HG02943 (cell line): ENCODE data around the gene WASHC4.

Source experiments
- ATAC-seq: cut with Tn5 transposase; IDR thresholded peaks from one replicate; pipeline ENCODE4 v1.9.1; 2021; ENCODE audit warnings: mild to moderate bottlenecking, low read depth, moderate library complexity; ENCODE audit not compliant: unreplicated experiment

The WASHC4 gene

DNA sequence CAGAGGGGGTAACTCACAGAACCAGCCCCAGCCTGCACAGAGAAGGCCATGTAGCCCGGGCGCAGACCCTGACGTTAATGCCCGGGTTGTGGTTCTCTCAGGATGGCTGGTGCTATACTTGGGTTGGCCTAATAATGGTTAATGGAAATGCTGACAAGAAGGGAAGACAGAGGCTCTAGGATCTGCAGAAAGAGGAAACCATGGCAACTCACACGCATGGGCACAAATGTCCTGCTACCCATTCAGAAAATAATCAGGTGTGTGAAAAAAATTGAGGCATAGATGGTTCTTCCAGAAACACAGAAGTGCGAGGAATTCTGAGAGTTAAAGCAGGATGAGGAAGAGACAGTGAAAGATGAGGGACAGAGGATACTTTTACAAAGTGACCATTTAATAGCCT lies 94.7 kb downstream of the WASHC4 start:
- no peak for ATAC-seq

DNA sequence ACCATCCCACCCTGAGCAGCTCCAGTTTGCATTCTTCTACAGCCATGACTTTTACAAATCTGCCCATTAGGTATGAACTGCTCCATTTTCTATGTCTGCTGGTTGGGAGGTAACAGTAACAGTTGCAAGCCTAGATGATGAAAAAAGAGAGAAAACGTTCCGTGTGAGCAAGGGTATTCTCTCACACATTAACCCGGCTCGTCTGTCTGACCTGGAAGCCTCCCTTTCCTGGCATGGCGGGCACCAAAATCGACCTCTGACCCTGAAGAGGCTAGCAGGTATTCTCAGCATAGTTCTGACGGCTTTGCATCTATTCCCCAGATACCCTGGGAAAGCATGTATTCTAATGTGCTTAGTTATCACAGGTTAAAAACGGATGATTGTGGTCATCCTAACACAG lies 96.6 kb downstream of the WASHC4 start:
- no peak for ATAC-seq

DNA sequence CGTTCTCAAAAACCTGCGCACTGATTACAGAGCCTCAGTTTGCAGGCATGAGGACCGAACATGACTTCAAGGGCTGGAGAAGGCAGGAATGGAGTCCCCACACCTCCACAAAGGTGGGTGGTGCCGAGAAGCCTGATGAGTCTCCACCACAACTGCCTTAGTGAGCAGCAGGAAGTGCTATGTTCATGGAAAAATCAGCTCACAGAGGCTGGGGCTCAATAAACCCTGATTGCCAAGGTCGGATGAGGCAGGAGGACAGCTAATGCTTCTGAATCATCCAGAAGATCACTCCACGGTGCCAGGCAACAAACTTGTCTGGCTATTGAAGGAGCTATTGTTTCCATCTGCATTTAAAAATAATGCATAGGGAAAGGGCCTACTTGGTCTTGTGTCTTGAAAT lies 97.4 kb downstream of the WASHC4 start:
- ATAC-seq, result no peak

DNA sequence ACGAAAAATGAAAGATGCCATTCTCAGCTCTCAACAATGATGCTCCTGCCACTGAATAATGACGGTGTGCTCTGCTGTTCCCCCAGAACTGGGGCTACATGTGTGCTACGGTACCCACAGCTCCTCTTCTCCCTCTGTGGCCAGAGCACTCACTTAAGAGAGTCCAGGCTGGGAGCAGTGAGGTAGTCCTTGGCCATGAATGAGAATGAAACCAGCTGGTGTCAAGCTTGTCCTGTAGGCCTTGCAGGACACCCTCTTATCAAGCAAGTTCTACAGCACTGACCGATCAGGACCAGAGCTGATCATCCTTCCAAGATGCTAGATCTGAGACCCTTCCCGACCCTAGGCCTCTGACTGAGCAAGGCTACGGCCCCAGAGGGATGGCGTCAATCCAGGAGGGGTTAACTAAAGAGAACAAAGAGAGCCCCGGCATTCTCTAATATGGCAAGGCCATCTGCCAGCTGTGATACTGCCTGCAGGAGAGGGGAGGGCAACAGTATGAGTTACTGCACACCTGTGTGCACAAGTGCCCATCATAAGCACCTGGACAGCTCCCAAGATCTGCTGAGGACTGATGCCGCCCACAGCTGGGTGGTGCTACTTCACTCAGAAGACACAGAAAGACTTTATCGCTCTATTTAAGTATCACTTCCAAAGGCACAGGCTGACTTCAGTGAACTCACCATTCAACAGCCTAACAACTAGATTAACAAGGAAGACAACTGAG lies 98.0 kb downstream of the WASHC4 start:
- ATAC-seq, result no peak

DNA sequence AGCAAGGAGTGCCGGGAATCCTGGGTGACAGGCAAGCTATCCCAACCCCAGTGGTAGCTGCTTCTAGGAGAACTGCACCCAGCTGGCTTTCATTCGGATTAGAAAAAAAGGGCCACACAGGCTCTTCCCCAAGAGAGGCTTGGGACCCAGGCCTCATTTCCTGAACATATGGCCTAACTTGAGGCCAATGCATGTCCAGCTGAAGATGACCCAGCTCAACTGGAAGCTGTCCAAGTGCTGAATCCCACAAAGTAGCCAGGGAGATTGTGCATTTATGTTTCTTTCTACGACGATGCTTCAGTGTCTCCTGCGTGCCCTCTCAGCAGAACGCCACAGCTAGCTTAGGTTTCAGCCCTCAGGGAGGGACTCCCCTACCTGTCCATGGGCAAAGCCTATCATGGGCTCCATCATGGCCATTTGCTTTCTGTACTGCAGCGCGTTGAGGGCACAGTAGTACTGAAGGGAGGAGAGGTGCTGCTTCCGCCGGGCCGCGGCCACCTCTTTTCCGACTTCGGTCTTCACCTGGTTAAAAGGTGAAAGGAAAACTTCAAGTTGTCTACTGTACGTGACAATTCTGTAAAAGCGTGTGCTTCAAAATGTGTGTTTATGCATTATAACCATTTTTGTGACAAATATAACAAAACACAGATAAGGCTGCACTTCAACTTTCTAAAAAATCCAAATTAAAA lies 99.3 kb downstream of the WASHC4 start:
- no peak for ATAC-seq

DNA sequence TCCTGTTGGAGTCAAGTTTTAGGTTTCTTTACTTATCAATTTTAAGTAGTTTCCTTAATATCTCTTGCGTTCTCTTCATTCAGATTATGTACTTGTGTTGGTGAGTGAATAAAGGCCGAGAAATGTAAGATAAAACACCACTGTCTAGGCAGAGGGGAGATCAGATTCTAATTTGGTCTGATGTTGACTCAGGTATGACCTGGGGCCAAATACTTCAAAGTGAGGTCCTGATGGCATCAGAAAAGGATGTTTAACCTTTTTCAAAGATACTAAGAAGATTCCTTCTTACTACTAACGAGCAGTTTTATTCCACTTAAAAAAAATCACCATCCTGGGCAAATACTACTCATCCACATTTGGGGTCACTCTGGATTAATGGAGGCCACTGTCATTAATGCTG lies 101.6 kb downstream of the WASHC4 start:
- no peak for ATAC-seq

DNA sequence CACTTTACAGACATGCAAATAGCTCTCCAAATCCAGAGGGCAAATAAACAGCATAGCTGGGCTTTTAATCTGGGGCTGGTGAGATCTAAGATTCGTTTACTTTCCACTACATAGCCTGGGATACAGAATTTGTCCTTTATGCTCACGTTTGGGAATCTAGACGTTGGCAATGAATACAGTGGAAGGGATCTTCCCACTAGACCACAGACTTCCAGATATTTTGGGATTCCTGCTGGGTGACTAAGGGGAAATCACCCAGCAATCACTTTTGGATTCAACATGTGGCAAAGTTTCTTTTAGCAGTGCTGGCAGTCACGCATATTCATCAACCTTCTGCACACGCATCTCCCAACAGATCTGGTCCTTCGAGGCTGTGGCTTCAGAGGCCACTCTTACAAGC lies 104.9 kb downstream of the WASHC4 start:
- no peak for ATAC-seq

DNA sequence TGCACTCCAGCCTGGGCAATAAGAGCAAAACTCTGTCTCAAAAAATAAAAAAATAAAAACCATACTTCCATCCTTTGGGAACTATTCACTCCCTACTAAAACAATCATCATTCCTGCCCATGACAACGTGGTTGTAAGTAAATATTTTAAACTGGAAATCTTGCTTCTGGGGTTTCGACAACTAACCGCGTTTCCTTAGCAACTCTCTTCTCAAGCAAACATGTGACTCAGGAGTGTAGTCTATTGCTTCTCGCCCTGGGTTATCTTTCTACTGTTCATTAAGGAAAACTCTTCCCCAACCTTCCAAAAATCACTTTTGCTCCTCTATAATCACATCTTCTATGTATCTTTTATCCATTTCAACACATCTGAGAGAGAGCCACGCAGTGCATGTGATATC lies 106.6 kb downstream of the WASHC4 start:
- no peak for ATAC-seq

DNA sequence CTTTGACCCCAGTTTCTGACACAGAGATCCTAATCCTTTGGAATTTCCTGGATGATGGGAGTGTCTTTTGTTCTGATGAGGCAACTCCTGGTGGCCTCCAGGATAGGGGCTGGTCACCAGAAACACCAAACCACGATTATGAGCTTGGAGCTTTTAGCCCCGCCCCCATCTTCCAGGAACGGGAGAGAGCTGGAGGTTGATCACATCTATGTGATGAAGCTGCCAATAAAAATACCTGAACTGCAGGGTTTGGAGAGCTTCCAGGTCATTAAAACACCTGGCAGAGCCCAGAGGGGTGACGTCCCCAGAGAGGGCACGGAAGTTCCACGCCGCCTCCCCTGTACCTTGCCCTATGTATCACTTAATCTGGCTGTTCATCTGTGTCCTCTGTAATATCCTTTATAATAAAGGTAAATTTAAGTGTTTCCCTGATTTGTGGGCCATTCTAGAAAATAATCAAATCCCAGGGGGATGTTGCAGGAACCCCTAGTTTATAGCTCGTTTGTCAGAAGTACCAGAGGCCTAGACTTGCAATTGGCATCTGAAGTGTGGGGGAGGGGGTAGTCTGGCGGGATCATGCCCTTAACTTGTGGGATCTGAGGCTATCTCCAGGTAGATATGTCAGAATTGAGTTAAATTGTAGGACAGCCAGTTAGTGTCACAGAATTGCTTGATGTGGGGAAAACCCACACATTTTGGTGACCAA lies 107.3 kb downstream of the WASHC4 start:
- no peak for ATAC-seq

DNA sequence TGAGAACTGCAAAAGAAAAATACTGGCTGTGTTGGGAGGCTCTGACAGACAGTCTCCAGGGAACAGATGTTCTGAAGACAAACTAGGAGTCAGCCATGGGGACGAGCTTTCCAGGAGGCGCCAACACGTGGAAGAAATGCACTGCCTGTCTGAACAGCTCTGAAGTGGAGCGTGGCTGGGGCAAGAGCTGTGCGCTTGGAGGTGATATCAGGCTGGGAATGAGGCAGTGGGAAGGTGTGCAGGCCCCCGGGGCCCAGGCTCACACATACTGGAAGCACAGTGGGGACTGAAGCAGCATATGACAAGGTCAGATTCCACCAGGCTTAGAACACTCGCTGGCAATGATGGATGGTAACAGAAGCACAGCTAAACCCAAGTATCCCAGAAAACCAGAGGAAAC lies 110.9 kb downstream of the WASHC4 start:
- no peak for ATAC-seq
